ENCODE results near the gene BIRC7.
"Not testable (repeated sequence)": the region's sequence is repeated elsewhere in the genome, so short reads cannot be mapped to it uniquely, and the experiment has no call there.

GRCh38 chr20:63251350-63251749 lies 15.6 kb downstream of the BIRC7 start:
- not testable (repeated sequence) for TF ChIP-seq EZH2 (IDR thresholded peaks at IDR 0.05; ENCODE audit: low read length)
- TF ChIP-seq, protein P1, sequence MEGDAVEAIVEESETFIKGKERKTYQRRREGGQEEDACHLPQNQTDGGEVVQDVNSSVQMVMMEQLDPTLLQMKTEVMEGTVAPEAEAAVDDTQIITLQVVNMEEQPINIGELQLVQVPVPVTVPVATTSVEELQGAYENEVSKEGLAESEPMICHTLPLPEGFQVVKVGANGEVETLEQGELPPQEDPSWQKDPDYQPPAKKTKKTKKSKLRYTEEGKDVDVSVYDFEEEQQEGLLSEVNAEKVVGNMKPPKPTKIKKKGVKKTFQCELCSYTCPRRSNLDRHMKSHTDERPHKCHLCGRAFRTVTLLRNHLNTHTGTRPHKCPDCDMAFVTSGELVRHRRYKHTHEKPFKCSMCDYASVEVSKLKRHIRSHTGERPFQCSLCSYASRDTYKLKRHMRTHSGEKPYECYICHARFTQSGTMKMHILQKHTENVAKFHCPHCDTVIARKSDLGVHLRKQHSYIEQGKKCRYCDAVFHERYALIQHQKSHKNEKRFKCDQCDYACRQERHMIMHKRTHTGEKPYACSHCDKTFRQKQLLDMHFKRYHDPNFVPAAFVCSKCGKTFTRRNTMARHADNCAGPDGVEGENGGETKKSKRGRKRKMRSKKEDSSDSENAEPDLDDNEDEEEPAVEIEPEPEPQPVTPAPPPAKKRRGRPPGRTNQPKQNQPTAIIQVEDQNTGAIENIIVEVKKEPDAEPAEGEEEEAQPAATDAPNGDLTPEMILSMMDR (optimal IDR thresholded peaks at IDR 0.05 in 1 of 3, IDR thresholded peaks at IDR 0.05 in 1 of 3, conservative IDR thresholded peaks at IDR 0.05 in 1 of 3; ENCODE audit: extremely low read depth in 1 of 3, insufficient read depth in 2 of 3, low read length in 3 of 3), result not testable (repeated sequence)
